NCI-H2081 (cell line): Measurements from ENCODE around the gene MAB21L3.

Experiments used
- DNase-seq, 2 experiments: peaks; one replicate each; lab custom pipeline; 2025; lab: John Stamatoyannopoulos, UW

MAB21L3 gene

GRCh38 chr1:116111524-116112021 is 374 bp downstream of the MAB21L3 start:
- no peak for DNase-seq

- no peak for DNase-seq
These were observed 1.4 kb downstream of the MAB21L3 start for GRCh38 chr1:116112388-116113140.

- no peak for DNase-seq
These were observed 2.4 kb downstream of the MAB21L3 start for GRCh38 chr1:116113615-116114014.

- DNase-seq: no peak
These were observed 4.6 kb downstream of the MAB21L3 start for GRCh38 chr1:116115476-116116439.

- no peak for DNase-seq
These were observed 7.3 kb downstream of the MAB21L3 start for GRCh38 chr1:116118471-116118870.

GRCh38 chr1:116119876-116120275 is 8.7 kb downstream of the MAB21L3 start:
- no peak for DNase-seq

GRCh38 chr1:116122955-116123757 is 12.0 kb downstream of the MAB21L3 start:
- DNase-seq: no peak

GRCh38 chr1:116123837-116124533 is 12.8 kb downstream of the MAB21L3 start:
- DNase-seq: no peak

GRCh38 chr1:116125758-116126157 is 14.6 kb downstream of the MAB21L3 start:
- DNase-seq: no peak

- no peak for DNase-seq
These were observed 15.1 kb downstream of the MAB21L3 start for GRCh38 chr1:116126281-116126680.

GRCh38 chr1:116127123-116127847 is 16.1 kb downstream of the MAB21L3 start:
- no peak for DNase-seq

GRCh38 chr1:116127848-116128540 is 16.8 kb downstream of the MAB21L3 start:
- no peak for DNase-seq

GRCh38 chr1:116128664-116129063 is 17.5 kb downstream of the MAB21L3 start:
- no peak for DNase-seq

- DNase-seq: no peak
These were observed 18.3 kb downstream of the MAB21L3 start for GRCh38 chr1:116129537-116129936.

GRCh38 chr1:116130356-116130755 is 19.2 kb downstream of the MAB21L3 start:
- no peak for DNase-seq

- DNase-seq: no peak
These were observed 20.0 kb downstream of the MAB21L3 start for GRCh38 chr1:116131170-116131569.

- no peak for DNase-seq
These were observed 20.8 kb downstream of the MAB21L3 start for GRCh38 chr1:116131866-116132605.

- no peak for DNase-seq
These were observed 22.7 kb downstream of the MAB21L3 start for GRCh38 chr1:116133696-116134475.

GRCh38 chr1:116134476-116134773 is 23.2 kb downstream of the MAB21L3 start:
- DNase-seq: no peak
